MM.1S (cell line): Measurements from ENCODE around the gene NEDD8.

Source experiments
- DNase-seq: peaks from one replicate; pipeline ENCODE4 v3.0.0-alpha.2; 2015
- H2AFZ ChIP-seq: fragments of 300-600 bp; sonication (generic); 2 replicates; pipeline ENCODE4 v1.6.0; 2016; ENCODE audit warnings: antibody characterized with exemption, low read length
- H3F3A ChIP-seq: fragments of 300-600 bp; sonication (generic); 2 replicates; pipeline ENCODE4 v1.6.1; 2016; ENCODE audit warnings: mild to moderate bottlenecking, antibody characterized with exemption, low read length, moderate library complexity, mixed read lengths; ENCODE audit not compliant: insufficient read depth
- H3K27ac ChIP-seq: fragments of 300-600 bp; sonication (generic); 2 replicates; pipeline ENCODE4 v1.5.1; 2016; ENCODE audit warnings: mild to moderate bottlenecking, low read length
- H3K27me3 ChIP-seq: fragments of 300-600 bp; sonication (generic); replicated peaks from 2 replicates; pipeline ENCODE4 v1.6.0; 2016; ENCODE audit warnings: low read length; ENCODE audit not compliant: insufficient read depth
- H3K36me3 ChIP-seq: fragments of 300-600 bp; sonication (generic); replicated peaks from 2 replicates; pipeline ENCODE4 v1.6.1; 2016; ENCODE audit warnings: mild to moderate bottlenecking, low read length, mixed read lengths; ENCODE audit not compliant: insufficient read depth
- H3K4me1 ChIP-seq: fragments of 300-600 bp; sonication (generic); 2 replicates; pipeline ENCODE4 v1.6.1; 2016; ENCODE audit warnings: low read length, mixed read lengths
- H3K4me2 ChIP-seq: fragments of 300-600 bp; sonication (generic); 2 replicates; pipeline ENCODE4 v1.6.0; 2016; ENCODE audit warnings: low read depth, low read length
- H3K4me3 ChIP-seq: fragments of 300-600 bp; sonication (generic); 2 replicates; pipeline ENCODE4 v1.5.1; 2016; ENCODE audit warnings: low read length, mixed read lengths
- H3K79me2 ChIP-seq: fragments of 300-600 bp; sonication (generic); 2 replicates; pipeline ENCODE4 v1.6.1; 2016; ENCODE audit warnings: mixed run types, low read length, mixed read lengths
- H3K9ac ChIP-seq: fragments of 300-600 bp; sonication (generic); 2 replicates; pipeline ENCODE4 v1.6.1; 2016; ENCODE audit warnings: low read length, mixed read lengths
- H3K9me2 ChIP-seq: fragments of 300-600 bp; sonication (generic); replicated peaks from 2 replicates; pipeline ENCODE4 v1.6.1; 2016; ENCODE audit warnings: mild to moderate bottlenecking, low read length, mixed read lengths; ENCODE audit not compliant: insufficient read depth
- H3K9me3 ChIP-seq: fragments of 300-600 bp; sonication (generic); replicated peaks from 2 replicates; pipeline ENCODE4 v1.6.1; 2016; ENCODE audit warnings: mild to moderate bottlenecking, low read length, mixed read lengths; ENCODE audit not compliant: insufficient read depth
- H4K20me1 ChIP-seq: fragments of 300-600 bp; sonication (generic); 2 replicates; pipeline ENCODE4 v1.6.1; 2016; ENCODE audit warnings: mild to moderate bottlenecking, low read length, moderate library complexity, mixed read lengths; ENCODE audit not compliant: insufficient read depth
- EZH2 ChIP-seq: fragments of 300-600 bp; sonication (generic); optimal IDR thresholded peaks from 2 replicates; pipeline ENCODE3; 2017; ENCODE audit warnings: low read depth, mild to moderate bottlenecking, antibody characterized with exemption, low read length, mixed read lengths
- EZH2phosphoT487 ChIP-seq: fragments of 300-600 bp; sonication (generic); IDR thresholded peaks from 2 replicates; pipeline ENCODE4 v1.6.1; 2018; ENCODE audit warnings: antibody characterized with exemption, low read length
- TF ChIP-seq, protein P1 (sequence below): fragments of 300-600 bp; sonication (generic); IDR thresholded peaks from 2 replicates; pipeline ENCODE4 v1.5.1; 2016; ENCODE audit warnings: antibody characterized with exemption, low read length, mixed read lengths

The NEDD8 gene

DNA sequence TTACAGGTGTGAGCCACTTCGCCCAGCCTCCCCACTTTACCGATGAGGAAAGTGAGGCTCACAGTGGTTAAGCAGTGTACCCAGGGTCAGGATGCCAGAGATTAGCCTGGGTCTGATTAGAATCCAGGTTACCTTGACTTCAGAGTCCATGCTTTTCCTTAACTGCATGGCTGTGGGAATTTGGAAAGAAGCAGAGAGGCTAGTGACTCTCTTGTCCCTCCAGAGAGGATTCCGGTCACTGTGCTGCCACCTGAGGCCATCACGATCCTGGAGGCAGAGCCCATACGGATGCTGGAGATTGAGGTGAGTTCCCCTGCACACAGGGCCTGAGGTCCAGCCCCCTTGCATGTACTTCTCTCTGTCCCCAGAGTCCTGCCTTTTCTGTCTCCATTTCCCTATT is 55.6 kb downstream of the NEDD8 start:
- Histone ChIP-seq H3K36me3 (no peaks in the 10 kb centered on the region), H3K4me2 (no peak overlapping the region), H2AFZ (no peak overlapping the region), H3K4me3 (no peak overlapping the region), H3F3A (no peaks in the 10 kb centered on the region), H3K27me3 (no peaks in the 10 kb centered on the region), H3K4me1 (no peaks in the 10 kb centered on the region), H3K9me2 (no peaks in the 10 kb centered on the region), H3K27ac (no peak overlapping the region), H4K20me1 (no peaks in the 10 kb centered on the region), H3K79me2 (no peaks in the 10 kb centered on the region), H3K9me3 (no peaks in the 10 kb centered on the region), H3K9ac (no peak overlapping the region)
- no peak for DNase-seq
- TF ChIP-seq, protein P1, sequence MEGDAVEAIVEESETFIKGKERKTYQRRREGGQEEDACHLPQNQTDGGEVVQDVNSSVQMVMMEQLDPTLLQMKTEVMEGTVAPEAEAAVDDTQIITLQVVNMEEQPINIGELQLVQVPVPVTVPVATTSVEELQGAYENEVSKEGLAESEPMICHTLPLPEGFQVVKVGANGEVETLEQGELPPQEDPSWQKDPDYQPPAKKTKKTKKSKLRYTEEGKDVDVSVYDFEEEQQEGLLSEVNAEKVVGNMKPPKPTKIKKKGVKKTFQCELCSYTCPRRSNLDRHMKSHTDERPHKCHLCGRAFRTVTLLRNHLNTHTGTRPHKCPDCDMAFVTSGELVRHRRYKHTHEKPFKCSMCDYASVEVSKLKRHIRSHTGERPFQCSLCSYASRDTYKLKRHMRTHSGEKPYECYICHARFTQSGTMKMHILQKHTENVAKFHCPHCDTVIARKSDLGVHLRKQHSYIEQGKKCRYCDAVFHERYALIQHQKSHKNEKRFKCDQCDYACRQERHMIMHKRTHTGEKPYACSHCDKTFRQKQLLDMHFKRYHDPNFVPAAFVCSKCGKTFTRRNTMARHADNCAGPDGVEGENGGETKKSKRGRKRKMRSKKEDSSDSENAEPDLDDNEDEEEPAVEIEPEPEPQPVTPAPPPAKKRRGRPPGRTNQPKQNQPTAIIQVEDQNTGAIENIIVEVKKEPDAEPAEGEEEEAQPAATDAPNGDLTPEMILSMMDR: no peak
- TF ChIP-seq EZH2 (no peak), EZH2phosphoT487 (no peak)

DNA sequence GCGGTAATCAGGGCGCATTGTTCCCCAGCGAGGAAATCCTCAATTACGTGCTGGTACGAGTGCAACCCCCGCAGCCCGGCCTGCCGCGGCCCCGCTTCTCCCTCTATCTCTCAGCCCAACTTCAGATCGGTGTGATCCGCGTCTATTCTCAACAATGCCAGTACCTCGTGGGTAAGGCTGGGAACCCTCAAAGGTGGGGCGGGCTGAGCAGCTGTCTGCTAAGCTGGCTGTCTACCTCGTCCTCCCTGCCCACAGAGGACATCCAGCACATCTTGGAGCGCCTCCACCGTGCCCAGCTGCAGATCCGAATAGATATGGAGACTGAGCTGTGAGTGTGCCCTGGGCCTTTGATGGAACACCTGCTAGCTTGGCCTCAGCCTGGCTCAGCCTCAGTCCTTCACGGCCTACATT is 59.3 kb downstream of the NEDD8 start:
- Histone ChIP-seq H3F3A (no peaks in the 10 kb centered on the region), H3K27me3 (no peaks in the 10 kb centered on the region), H3K36me3 (no peaks in the 10 kb centered on the region), H2AFZ (no peak overlapping the region), H3K4me1 (no peaks in the 10 kb centered on the region), H3K9me2 (no peaks in the 10 kb centered on the region), H3K27ac (no peak overlapping the region), H3K79me2 (no peaks in the 10 kb centered on the region), H3K4me2 (no peak overlapping the region), H3K9me3 (no peaks in the 10 kb centered on the region), H4K20me1 (no peaks in the 10 kb centered on the region), H3K9ac (no peak overlapping the region), H3K4me3 (no peak overlapping the region)
- TF ChIP-seq EZH2phosphoT487: no peak
- TF ChIP-seq EZH2: no peak
- TF ChIP-seq, protein P1: no peak
- DNase-seq: no peak

DNA sequence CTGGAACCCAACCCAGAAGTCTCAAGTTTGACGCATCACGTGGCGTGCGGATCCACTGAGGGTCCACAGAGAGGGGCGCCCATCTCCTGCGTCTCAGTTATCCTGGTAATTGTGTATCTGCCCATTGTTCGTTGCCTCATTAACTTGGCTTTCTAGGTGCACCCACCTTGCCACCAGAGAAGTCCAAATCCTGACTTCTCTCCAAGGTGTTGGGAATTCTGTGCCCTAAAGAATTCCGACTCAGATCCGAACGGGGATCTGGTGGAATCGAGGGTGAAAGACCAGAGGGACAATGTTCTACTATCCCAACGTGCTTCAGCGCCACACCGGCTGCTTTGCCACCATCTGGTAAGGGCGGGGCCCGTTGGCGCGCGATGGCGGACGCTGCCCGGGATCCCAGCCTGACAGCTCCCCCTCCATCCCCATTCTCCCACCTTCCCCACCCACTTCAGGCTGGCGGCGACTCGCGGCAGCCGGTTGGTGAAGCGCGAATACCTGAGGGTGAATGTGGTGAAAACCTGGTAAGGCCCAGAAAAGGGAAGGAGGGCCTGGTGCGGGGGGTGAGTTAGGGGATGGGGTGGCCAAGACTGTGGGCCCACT is 59.8 kb downstream of the NEDD8 start:
- no peak overlapping the region for H3K9ac ChIP-seq
- no peak overlapping the region for H2AFZ ChIP-seq
- H4K20me1 ChIP-seq: no peaks in the 10 kb centered on the region
- H3K4me2 ChIP-seq: no peak overlapping the region
- TF ChIP-seq EZH2phosphoT487 (no peak), EZH2 (no peak)
- TF ChIP-seq, protein P1: no peak
- H3K36me3 ChIP-seq: no peaks in the 10 kb centered on the region
- H3K4me1 ChIP-seq: no peaks in the 10 kb centered on the region
- no peaks in the 10 kb centered on the region for H3K9me3 ChIP-seq
- H3K4me3 ChIP-seq: no peak overlapping the region
- H3F3A ChIP-seq: no peaks in the 10 kb centered on the region
- H3K27ac ChIP-seq: no peak overlapping the region
- H3K27me3 ChIP-seq: no peaks in the 10 kb centered on the region
- no peaks in the 10 kb centered on the region for H3K9me2 ChIP-seq
- no peaks in the 10 kb centered on the region for H3K79me2 ChIP-seq
- DNase-seq: no peak
